GM21423 (cell line): ENCODE measurements around the gene GCNT3.
"Not testable (repeated sequence)": the region's sequence is repeated elsewhere in the genome, so short reads cannot be mapped to it uniquely, and the experiment has no call there.

ENCODE experiments used
- ATAC-seq: cut with Tn5 transposase; IDR thresholded peaks from one replicate; pipeline ENCODE4 v1.9.1; 2021; ENCODE audit warnings: mild to moderate bottlenecking, moderate library complexity; ENCODE audit not compliant: unreplicated experiment

Gene GCNT3

DNA sequence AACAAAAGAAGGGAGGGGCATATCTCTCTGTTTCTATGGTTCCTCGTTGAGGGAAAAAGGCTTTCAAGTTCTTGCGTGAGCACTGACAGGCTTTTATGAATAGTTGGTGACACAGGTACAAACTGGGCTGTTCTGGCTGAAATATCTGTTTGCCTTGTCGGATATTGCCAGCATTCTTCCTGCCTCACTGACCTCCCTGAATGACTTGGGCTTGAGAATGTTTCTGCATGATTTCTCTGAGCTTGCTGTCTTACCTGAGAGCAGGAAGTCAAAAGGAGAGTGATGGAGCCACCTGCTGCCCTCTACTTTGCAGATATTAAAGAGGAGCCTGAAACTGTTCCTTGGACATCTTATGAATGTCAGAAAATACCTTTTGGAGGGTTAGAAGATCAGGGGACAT, 4.8 kb downstream of the GCNT3 start:
- no peak for ATAC-seq

GRCh38 chr15:59618406-59618805, 6.8 kb downstream of the GCNT3 start:
- no peak for ATAC-seq

DNA sequence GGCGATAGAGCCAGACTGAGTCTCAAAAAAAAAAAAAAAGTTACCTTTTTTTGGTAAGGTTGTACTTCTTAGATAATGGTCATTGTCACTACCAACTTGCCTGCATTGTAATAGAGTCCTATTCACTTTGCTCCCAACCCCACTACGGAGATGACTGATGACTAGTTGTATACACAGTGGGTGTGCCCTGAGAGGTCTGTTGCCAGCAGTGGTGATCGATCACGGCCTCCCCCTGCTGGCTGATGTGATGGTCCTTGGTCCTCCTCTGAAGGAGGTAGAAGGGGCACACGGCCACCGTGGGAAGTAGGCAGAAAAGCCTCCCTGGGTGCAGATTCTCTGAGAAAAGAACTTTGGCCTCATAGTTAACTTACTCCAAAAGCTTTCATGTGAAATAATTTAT, 10.7 kb downstream of the GCNT3 start:
- peak; percentile 53 for ATAC-seq

DNA sequence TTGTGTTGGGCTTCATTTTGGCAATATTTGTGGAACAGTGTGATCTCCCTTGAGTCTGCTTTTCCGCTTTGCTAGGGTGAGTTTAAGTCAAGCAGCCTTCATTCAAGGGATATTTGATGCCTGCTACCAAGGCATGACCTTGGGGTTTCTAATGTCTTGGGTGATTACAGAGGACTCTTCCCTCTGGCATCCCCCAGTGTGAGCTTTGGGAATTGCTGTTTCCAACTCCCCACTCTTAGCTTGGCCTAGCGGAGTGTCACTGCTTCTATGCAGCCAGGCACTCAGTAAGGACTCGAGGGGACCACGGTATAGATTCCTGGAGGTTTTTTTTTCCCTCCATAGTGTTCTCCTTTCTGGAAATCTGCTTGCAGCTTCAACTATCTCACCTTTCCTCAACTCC, 21.1 kb downstream of the GCNT3 start:
- ATAC-seq = no peak

DNA sequence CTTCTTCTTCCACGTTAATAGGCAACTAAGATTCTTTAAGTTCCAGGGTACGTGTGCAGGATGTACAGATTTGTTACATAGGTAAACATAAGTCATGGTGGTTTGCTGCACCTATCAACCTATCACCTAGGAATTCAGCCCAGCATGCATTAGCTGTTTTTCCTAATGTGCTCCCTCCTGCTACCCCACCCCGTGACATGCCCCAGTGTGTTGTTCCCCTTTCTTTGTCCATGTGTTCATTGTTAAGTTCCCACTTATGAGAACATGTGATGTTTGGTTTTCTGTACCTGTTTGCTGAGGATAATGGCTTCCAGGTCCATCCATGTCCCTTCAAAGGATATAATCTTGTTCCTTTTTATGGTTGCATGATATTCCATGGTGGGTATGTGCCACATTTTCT, 24.6 kb downstream of the GCNT3 start:
- no peak for ATAC-seq

GRCh38 chr15:59637507-59637906, 25.9 kb downstream of the GCNT3 start:
- not testable (repeated sequence) for ATAC-seq

DNA sequence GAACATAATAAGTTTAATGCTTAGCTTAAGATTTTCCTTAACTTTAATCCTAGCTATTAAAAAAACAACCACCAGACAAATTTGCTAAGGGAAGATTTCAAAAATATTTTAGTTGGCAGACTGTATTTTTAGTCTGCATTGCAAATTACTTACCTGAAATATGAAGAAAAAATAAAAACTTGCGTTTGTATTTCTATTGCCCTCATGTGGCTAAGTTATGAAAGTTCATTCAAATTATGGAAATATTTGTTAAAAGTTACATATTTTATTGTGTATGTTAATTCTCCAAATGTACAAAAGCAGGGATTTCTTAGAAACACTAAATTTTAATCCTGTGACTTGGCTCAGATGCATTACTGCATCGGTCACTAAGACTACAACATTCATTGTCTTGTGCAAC, 30.8 kb downstream of the GCNT3 start:
- ATAC-seq = no peak

- no peak for ATAC-seq
Observed at GRCh38 chr15:59644756-59645155, 33.2 kb downstream of the GCNT3 start.

- ATAC-seq = not testable (repeated sequence)
Observed at GRCh38 chr15:59645812-59646211, 34.2 kb downstream of the GCNT3 start.

DNA sequence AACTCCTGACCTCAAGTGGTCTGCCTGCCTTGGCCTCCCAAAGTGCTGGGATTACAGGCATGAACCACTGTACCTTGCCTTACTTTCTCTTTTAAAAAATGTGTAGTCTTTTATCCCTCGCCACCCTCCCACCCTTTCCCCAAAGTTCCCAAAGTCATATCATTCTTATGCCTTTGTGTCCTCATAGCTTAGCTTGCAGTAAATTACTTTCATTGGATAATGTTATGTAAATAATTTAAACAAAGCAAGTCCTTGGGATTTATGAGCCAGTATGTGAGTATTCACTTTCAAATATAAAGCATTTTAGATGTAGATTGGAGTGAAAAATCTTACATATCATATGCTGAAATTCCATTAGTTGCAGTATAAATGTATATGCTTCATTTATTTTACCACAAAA, 34.7 kb downstream of the GCNT3 start:
- ATAC-seq = no peak

- ATAC-seq = no peak
Observed at GRCh38 chr15:59647085-59647484, 35.5 kb downstream of the GCNT3 start.

DNA sequence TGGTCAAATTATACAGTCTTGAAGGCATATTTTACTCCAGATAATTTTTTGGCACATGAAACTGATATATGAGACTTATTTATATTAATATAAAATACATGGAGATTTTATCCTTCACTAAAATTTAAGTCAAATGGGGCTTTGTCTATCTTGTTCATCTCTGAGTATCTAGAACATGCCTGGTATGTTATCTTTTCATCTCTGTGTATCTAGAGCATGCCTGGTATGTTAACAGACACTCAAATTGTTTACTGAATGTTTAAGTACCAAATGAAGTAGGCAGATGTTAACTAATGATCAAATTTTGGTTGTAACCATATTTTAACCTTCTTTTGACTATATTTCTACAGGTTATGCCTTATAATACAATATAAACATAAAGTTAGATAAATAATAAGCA, 38.0 kb downstream of the GCNT3 start:
- no peak for ATAC-seq

GRCh38 chr15:59654046-59654445, 42.5 kb downstream of the GCNT3 start:
- ATAC-seq = no peak

DNA sequence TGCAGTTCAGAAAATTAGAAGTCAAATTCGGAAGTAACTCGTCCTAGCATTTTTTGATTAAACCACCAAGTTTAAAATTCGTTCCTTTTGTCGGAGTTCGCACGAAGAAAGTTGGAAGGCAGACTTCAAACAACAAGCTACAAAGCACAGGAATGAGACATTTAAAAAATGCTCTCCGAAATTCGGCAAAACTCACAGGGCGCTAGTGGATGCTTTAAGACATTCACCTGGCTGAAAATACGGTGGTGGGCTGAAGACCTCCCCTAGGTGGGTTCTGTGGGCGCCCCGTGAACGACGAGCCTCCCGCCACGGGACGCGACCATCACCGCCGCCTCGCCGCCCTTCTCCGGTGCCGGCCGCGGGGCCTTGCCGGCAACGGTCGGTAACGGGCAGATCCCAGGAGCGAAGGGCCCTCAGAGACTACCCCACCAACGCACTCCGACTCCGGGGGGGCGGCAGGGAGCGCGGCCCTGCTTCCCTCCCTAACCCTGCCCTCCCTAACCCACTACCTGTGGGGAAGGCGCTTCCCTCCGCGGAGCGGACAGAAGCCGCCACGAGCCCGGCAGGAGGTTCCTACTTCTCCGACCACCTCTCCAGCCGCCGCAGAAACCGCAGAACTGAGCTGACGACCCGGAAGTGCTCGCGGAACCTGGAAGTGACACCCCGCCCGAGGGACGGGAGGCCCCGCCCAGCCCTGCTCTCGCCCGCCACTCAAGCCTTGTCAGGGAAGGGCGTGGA, 45.5 kb downstream of the GCNT3 start, which contains the start of gene GTF2A2:
TSS of gene GTF2A2 (minus strand) at position 619 of the 738 bp plus-strand sequence. CDS start 5,238 bp downstream, outside the sequence.
- ATAC-seq = peak; percentile 99

GRCh38 chr15:59657635-59658125, 46.1 kb downstream of the GCNT3 start:
- ATAC-seq = peak; percentile 3

- ATAC-seq = no peak
Observed at GRCh38 chr15:59659366-59659765, 47.8 kb downstream of the GCNT3 start.

DNA sequence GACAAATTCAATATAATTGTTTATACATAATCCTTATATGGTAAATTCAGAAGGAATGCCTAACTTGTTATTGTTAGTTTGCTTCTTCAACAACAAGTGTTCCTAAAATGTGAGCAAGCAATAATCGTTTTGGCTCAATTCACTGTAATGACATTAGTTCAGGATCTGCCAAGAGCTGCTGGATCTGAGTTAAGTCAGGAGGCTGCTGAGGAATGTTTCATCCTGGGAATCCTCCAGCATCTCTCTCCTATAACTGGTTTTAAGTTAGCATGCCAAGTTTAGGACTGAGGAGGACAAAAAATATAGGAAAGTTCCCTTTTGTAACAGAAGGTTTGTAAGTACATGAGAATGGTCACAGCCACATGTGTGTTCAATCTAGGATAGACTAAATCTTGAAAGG, 50.7 kb downstream of the GCNT3 start:
- ATAC-seq = no peak

GRCh38 chr15:59668556-59668955, 57.0 kb downstream of the GCNT3 start:
- no peak for ATAC-seq
